Peyer's patch (tissue), 4 donors: ENCODE measurements around the gene PPAT.

Experiments
- POLR2A ChIP-seq, 2 donors: fragments of 450-650 bp; IDR thresholded peaks; one replicate each; pipeline ENCODE4 v1.5.1; 2017; ENCODE audit warnings: antibody characterized with exemption in 2 of 2, mild to moderate bottlenecking in 2 of 2, moderate library complexity in 2 of 2
- TF ChIP-seq, protein P1 (sequence below), 6 experiments: fragments of 450-650 bp in 4 of 6; fragments of 200-600 bp in 2 of 6; sonication (generic) in 1 of 6; IDR thresholded peaks; one replicate each; pipeline ENCODE4 v1.5.1; 2017 to 2019; ENCODE audit warnings: antibody characterized with exemption in 6 of 6, mild to moderate bottlenecking in 3 of 6, moderate library complexity in 1 of 6

GRCh38 chr4:56417396-56417795, 18.0 kb downstream of the PPAT start:
- TF ChIP-seq, protein P1, sequence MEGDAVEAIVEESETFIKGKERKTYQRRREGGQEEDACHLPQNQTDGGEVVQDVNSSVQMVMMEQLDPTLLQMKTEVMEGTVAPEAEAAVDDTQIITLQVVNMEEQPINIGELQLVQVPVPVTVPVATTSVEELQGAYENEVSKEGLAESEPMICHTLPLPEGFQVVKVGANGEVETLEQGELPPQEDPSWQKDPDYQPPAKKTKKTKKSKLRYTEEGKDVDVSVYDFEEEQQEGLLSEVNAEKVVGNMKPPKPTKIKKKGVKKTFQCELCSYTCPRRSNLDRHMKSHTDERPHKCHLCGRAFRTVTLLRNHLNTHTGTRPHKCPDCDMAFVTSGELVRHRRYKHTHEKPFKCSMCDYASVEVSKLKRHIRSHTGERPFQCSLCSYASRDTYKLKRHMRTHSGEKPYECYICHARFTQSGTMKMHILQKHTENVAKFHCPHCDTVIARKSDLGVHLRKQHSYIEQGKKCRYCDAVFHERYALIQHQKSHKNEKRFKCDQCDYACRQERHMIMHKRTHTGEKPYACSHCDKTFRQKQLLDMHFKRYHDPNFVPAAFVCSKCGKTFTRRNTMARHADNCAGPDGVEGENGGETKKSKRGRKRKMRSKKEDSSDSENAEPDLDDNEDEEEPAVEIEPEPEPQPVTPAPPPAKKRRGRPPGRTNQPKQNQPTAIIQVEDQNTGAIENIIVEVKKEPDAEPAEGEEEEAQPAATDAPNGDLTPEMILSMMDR (IDR thresholded peaks at IDR 0.05) = no peak
- no peak for TF ChIP-seq POLR2A (IDR thresholded peaks at IDR 0.05)
